Measurements from ENCODE around the gene MUSTN1. TPM values are rescaled to one million over a fixed set of nuclear protein-coding genes. Genes with fewer than 3 reads are reported as not detected.

MUSTN1 gene
- total RNA-seq, result 1 to 10 TPM in 1 of 2 donors, under 1 TPM in 1; 0.51 to 3.6 TPM

DNA sequence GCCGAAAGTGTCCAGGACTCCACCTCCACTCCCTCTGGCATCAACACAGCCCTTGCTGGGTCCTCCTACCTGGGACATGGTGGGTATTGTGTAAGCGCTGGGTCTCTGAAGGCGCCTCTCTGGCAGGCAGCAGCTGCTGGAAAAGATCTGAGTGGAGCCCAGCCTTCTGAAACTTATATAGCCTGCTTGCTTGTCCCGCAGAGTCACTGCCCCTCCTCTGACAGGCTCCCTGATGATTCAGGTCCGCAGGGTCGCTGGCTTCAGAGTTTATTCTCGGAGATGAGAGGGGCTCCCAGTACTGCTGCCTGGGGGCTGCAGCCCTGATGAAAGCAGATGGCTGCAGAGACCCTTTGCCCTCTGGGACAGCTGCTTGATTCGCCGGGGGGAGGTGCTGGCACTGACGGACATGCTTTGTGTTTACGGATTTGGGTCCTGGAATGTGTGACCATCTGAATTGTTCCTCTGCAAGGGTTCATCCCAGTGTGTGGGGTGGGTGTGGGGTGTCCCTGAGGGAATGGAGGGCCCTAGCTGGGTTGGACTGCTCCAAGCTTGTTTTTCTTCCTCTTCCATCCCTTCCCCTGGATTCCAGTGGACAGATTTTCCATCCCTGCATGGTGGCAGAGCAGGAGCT is at the start of gene MUSTN1:
Gene MUSTN1 (minus strand): TSS at position 149 of the 631 bp plus-strand sequence. CDS start 71 bp downstream, at position 78.
- Mint-ChIP-seq H3K9me3 (no peaks in the 10 kb centered on the region), H3K36me3 (no peaks in the 10 kb centered on the region), H3K27ac (peak within 1 kb of the TSS in 1 of 2 donors; percentile 82)
- no peak for ATAC-seq
- DNase-seq (ENCODE audit: low spot score in 2 of 2), result no peak

DNA sequence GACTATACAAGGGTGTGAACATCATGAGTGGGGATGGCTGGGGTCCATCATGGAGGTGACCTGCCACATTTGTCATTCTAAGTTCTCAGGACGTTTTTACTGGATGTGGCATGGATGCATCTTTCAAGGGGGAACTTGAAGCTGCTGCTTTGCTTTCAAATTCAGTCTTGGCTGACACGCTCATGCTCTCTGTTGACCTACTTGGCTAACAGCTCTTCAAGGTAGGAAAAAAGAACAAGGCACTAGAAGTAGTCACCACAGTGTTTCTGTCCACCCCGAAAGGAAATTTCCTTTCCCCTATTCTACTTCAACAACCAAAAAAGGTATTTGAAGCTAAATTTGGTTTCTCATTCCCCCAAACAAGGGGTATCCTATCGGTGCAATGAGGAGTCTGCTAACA is 47.6 kb upstream of the MUSTN1 start:
- DNase-seq (ENCODE audit: low spot score in 2 of 2) (no peak), ATAC-seq (no peak)
- peaks cover 0 to 11% of the 10 kb centered on the region in 2 donors for H3K9me3 Mint-ChIP-seq
- no peak overlapping the region for H3K27ac Mint-ChIP-seq
- H3K36me3 Mint-ChIP-seq, result peaks cover 15 to 37% of the 10 kb centered on the region in 2 donors

DNA sequence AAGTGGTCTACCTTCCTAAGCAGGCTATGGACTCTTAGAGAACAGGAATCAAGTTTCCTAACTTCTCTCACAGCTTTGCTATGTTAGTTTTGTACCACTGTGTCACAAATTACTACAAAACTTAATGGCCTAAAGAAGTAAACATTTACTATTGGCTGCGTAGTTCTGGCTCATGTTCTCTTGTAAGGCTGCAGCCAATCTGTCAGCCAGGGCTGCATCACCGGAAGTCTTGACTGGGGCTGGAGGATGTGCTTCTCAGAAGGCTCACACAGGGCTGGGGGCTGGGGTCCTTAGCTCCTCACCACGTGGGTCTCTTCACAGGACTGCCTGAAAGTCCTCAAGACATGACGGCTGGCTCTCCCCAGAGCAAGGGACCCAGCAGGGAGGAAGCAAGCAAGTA is 47.1 kb upstream of the MUSTN1 start:
- H3K9me3 Mint-ChIP-seq, result peaks cover 0 to 11% of the 10 kb centered on the region in 2 donors

DNA sequence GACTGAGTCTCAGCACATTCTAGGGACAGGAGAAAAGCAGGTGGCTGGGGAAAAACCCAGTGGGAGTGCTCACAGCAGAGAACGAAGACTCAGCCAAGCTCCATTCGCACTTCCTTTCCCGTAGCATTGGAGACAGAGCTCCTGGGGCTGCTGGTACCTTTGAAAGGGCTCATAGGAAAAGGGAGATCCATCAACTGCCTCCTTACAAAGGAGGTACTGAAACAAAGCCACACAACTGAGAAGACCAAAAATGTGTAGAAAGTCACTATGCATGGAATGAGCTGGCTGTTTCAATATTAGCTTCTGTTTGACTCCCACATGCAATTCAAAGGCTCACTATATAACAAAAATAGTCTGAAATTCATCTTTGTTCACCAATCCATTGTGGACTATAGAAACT is 45.7 kb upstream of the MUSTN1 start:
- Mint-ChIP-seq H3K27ac (peak overlapping the region in 1 of 2 donors; percentile 34), H3K9me3 (peaks cover 0 to 7% of the 10 kb centered on the region in 2 donors)
- peak; percentile 83 to 90 for ATAC-seq

More for the DNA sequence above, 47.1 kb upstream of the MUSTN1 start:
- Mint-ChIP-seq H3K27ac (no peak overlapping the region), H3K36me3 (peaks cover 15 to 37% of the 10 kb centered on the region in 2 donors)
- DNase-seq (ENCODE audit: low spot score in 2 of 2) (no peak), ATAC-seq (no peak)

DNA sequence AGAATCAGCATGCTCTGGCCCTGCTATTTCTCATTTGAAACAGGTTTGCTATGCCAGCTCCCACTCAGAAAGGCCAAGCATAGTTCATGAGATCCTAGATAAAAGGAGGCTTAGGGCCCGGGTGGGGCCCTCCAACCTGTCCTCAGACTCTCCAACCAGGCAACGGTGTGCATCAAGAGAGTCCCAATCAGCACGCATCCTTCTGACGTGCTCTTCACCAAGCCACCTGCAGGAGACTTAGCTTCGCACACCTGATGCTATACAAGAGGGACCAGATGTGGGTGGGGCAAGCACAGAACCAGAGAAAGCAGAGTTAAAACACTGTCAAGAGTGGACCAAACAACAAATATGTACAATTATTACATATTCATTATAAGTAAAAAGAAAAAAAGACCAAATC is 45.2 kb upstream of the MUSTN1 start:
- H3K27ac Mint-ChIP-seq, result no peak overlapping the region
- H3K9me3 Mint-ChIP-seq, result peaks cover 0 to 2% of the 10 kb centered on the region in 2 donors
- DNase-seq (ENCODE audit: low spot score in 2 of 2) (no peak), ATAC-seq (peak in 1 of 2 donors; percentile 46)
- H3K36me3 Mint-ChIP-seq, result peaks cover 4 to 20% of the 10 kb centered on the region in 2 donors

More for the DNA sequence above, 45.7 kb upstream of the MUSTN1 start:
- H3K36me3 Mint-ChIP-seq, result peaks cover 8 to 24% of the 10 kb centered on the region in 2 donors
- DNase-seq (ENCODE audit: low spot score in 2 of 2), result no peak

DNA sequence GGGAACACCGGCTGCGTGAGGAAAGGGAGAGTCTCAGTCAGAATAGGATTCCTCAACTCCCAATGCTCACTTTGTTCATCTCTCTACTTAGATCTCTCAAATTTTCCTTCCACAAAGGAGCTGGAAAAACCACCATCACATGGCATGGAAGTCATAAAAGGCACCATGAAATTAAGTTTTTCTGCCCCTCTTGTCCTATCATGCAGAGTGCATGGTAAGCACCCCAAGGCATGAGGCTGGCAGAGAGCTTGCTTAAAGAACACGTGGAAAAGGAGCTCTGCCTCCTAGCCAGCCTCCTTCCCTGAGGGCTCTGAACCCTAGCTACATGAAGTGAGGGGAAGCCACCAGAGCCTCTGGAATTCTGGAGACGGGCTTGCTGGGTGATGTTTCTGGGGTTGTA is 44.8 kb upstream of the MUSTN1 start:
- ATAC-seq (no peak), DNase-seq (ENCODE audit: low spot score in 2 of 2) (no peak)
- H3K36me3 Mint-ChIP-seq, result peaks cover 0 to 15% of the 10 kb centered on the region in 2 donors
- no peaks in the 10 kb centered on the region for H3K9me3 Mint-ChIP-seq
- H3K27ac Mint-ChIP-seq, result no peak overlapping the region

DNA sequence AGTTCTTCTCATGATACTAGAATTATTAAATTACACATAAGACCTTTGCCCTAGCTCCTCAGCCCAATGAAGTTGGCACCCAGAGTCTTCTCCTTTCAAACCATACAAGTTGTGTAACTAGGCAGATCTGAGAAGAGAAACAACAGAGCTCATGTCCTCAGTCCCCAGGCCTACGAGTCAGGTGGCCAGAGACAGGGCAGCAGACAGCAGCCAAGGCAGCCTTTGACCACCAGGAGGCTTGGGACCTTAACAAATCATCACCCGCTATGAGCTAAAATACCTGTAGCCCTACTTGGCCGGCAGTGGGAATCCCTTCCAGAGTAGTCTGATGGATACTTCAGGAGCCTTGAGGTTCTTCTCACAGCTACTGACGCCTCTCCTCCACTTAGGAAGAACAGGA is 44.3 kb upstream of the MUSTN1 start:
- H3K36me3 Mint-ChIP-seq, result peaks cover 0 to 10% of the 10 kb centered on the region in 2 donors
- H3K9me3 Mint-ChIP-seq, result no peaks in the 10 kb centered on the region
- H3K27ac Mint-ChIP-seq, result no peak overlapping the region
- ATAC-seq (no peak), DNase-seq (ENCODE audit: low spot score in 2 of 2) (no peak)

DNA sequence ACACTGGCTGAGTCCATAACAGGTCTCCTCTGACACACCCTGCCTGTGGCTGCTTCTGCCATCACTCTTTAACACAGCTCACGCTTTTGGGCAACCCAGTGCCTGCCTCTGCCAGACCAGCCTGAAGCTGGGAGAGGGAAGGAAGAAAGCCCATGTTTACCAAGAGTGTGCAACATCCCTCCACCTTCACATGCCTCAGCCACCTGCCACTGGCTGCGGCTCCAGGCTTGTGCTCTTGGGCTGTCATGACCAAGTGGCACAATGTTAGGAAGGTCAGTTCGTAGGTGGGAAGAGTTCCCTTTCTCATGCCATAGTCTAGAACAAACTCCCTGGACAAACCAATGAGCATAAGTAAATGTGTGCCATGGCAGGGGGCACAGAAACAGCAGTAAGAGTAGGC is 42.3 kb upstream of the MUSTN1 start:
- ATAC-seq (no peak), DNase-seq (ENCODE audit: low spot score in 2 of 2) (no peak)
- H3K9me3 Mint-ChIP-seq, result no peaks in the 10 kb centered on the region
- H3K27ac Mint-ChIP-seq, result no peak overlapping the region
- peaks cover 0 to 7% of the 10 kb centered on the region in 2 donors for H3K36me3 Mint-ChIP-seq

DNA sequence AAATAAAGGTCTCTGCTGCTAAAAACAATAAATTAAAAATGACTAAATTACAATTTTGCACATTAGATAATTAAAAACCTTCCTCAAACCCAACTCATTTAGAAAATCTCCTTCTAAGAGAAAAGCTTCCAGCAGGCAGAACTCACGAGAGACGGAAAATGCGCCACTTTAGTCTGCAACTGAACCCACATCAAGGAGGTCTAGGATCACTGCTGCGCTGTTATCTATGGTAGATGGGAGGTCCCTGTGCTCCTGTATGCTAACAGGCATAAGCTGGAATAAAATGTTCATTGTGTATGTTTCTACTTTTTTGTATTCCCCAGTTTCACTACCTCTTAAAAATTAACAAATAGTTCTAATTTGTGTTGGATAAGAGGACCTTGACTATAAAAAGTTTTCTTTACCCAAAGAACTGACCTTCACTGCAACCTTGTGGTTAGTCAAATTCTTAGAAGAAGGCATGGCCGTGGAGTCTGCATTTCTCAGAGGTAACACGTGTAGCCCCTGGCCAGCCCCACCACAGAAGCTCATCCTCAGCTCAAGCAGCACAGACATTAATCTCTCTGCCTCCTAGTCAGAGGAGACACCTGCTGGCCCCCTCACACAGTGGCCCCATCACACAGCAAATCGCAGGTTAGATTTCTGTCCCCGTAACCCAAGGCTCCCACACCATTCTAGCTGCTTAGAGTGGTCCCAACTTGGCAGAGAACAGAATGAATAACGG is 40.2 kb upstream of the MUSTN1 start:
- peaks cover 0 to 7% of the 10 kb centered on the region in 2 donors for H3K36me3 Mint-ChIP-seq
- no peak for DNase-seq (ENCODE audit: low spot score in 2 of 2)
- peak; percentile 39 to 61 for ATAC-seq
- peak overlapping the region in 1 of 2 donors; percentile 75 for H3K27ac Mint-ChIP-seq
- no peaks in the 10 kb centered on the region for H3K9me3 Mint-ChIP-seq

DNA sequence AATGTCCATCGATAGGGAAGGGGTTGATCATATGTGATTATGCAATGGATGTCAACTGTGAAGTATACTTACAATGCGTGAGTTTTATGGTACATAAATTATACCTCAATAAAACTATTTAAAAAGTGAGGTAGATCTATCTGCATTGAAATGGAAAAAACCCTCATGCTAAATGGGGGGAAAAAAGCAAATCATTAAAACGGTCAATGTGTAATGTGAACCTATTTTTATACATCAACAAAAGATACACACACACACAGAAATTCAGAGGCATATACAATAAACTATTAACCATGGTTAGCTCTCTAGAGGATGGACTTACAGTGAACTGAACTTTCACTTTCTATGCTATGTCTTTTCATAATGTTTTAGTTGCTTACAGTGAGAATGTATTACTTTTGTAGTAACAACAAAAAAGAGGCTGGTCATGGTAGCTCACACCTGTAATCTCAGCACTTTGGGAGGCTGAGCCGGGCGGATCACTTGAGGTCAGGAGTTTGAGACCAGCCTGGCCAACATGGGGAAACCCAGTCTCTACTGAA is 39.4 kb upstream of the MUSTN1 start:
- Mint-ChIP-seq H3K27ac (peak overlapping the region in 1 of 2 donors; percentile 47), H3K36me3 (peaks cover 0 to 7% of the 10 kb centered on the region in 2 donors), H3K9me3 (no peaks in the 10 kb centered on the region)
- ATAC-seq, result no peak
- no peak for DNase-seq (ENCODE audit: low spot score in 2 of 2)

DNA sequence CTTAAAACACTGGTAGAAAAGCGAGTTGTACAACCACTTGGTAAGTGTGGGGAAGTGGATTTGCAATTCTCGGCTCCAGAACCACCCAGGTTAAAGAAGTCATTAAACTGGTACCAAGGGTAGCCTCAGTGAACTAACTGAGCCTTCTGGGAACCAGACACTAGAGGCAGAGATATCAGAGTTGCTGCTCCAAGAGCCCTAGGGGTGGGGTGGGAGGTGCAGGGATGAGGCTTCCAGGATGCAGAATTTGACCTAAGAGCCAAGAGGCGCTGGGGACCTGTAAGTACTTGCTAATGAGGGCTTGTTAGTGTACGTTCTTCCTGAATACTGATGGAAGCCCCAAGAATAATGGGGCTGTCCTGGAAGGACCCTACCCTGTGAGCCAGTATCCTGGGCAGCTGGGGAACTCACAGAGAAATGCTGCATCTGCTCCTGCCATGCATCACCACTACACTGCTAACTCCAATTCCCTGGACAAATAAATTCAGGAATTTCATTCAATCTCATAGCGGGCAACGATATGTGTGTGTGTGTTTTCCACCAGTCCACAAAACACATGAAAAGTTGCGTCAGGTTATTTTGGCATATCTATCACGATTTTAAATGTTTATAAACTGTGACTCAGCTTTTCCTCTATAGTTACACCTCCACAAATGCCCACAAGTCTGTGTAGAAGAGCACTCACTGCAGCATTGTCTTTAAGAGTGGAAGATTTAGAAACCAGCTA is 38.8 kb upstream of the MUSTN1 start:
- no peak for DNase-seq (ENCODE audit: low spot score in 2 of 2)
- ATAC-seq, result peak in 1 of 2 donors; percentile 65
- Mint-ChIP-seq H3K27ac (peak overlapping the region in 1 of 2 donors; percentile 59), H3K9me3 (no peaks in the 10 kb centered on the region), H3K36me3 (peaks cover 0 to under 1% of the 10 kb centered on the region in 2 donors)

DNA sequence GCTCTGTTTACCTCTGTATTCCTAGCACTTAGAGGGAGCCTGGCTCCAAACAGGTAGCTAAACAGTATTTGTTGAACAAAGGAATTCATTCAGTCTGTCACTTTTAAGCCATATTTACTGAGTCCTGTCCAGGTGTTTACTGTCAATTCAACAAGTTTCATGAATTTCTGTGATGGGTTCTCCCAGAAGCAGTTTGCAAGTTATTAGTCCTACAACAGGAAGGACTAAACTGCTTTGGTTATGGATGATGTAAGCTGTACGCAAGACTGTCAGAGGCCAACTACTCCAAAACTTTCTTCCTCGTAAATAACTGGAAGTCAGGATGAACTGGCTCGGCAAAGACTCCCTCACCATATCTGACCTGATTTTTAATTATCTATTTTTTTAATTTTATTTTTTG is 37.4 kb upstream of the MUSTN1 start:
- ATAC-seq (no peak), DNase-seq (ENCODE audit: low spot score in 2 of 2) (no peak)
- Mint-ChIP-seq H3K9me3 (no peaks in the 10 kb centered on the region), H3K27ac (peak overlapping the region in 1 of 2 donors; percentile 2), H3K36me3 (peaks cover 4 to 5% of the 10 kb centered on the region in 2 donors)

DNA sequence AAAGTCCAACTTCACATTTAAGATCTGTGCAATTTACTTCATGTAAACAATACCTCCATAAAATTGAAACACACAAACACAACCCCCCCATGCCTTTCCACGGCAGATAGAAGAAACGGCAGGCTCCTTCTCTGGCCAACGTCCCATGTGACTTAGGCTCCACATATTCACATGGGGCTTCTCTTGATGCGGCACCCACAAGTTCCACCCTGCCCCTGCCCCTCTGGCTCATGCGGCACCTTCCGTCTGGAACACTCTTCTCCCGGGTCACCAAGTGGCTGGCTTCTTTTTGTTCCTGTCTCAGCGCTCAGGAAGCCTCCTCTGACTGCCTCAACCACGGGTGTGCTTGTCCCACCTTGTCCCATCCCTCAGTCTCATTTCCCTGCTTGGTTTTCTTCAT is 36.9 kb upstream of the MUSTN1 start:
- Mint-ChIP-seq H3K9me3 (no peaks in the 10 kb centered on the region), H3K36me3 (peaks cover 4 to 6% of the 10 kb centered on the region in 2 donors), H3K27ac (peak overlapping the region; percentile 2 to 61)
- no peak for ATAC-seq
- no peak for DNase-seq (ENCODE audit: low spot score in 2 of 2)

DNA sequence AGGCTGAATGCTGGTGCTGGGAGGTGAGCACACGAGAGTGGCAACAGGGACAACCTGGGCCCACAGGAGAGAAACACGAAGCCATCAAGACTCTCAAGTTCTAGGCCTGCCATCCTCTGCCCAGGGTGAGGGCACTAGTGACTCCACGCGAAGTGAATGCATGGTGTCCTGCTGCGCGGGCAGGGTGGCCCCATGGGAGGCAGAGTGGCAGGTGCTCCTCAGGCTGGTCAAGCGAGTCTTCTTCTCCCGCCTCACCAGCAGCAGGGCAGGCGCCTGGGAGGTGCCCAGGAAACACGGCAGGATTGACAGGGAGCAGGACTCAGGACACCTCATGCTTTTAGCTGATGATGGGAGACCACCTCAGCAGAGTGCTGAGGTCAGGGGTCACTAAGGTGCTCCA is 35.7 kb upstream of the MUSTN1 start:
- Mint-ChIP-seq H3K36me3 (peaks cover 15 to 19% of the 10 kb centered on the region in 2 donors), H3K9me3 (peaks cover 7 to 11% of the 10 kb centered on the region in 2 donors), H3K27ac (no peak overlapping the region)
- no peak for DNase-seq (ENCODE audit: low spot score in 2 of 2)
- ATAC-seq, result no peak

DNA sequence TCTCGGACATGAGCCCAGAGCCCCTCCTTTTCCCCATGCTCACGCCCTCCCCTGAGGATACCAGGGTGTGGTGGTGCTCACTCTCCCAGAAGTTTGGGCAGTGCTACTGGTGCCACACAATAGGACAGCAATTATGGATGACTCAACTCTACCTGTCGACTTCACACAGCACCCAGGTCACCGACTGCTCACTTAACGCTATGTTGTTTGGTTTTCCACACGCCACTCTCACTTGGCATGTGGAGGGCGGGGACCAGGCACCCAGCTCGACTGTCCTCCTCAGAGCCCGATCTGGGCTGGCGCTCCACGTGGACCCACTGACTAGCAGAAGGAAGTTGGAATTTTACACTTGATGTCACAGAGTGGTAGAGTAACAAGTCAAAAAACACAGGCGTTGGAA is 31.6 kb upstream of the MUSTN1 start:
- H3K36me3 Mint-ChIP-seq, result peaks cover 15 to 49% of the 10 kb centered on the region in 2 donors
- peaks cover 7 to 25% of the 10 kb centered on the region in 2 donors for H3K9me3 Mint-ChIP-seq
- no peak overlapping the region for H3K27ac Mint-ChIP-seq
- ATAC-seq (no peak), DNase-seq (ENCODE audit: low spot score in 2 of 2) (no peak)

DNA sequence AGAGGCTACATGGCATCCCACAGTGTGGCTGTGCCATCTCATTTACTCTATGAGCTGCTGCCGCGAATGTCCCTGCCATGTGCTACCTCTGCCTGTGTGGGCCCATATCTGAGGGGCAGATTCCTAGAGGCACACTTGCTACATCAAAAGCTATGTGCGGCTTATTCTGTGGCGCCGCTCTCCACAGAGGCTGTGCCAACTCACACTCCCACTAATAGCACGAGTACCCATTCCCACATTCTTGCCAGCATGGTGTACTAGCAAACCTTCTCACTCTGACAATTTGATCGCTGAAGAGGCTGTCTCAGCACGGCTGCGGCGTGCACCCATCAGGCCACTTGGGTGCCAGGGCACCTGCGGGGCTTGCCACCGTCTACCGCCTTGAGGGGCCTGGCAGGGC is 31.2 kb upstream of the MUSTN1 start:
- DNase-seq (ENCODE audit: low spot score in 2 of 2) (no peak), ATAC-seq (no peak)
- Mint-ChIP-seq H3K27ac (no peak overlapping the region), H3K36me3 (peaks cover 15 to 49% of the 10 kb centered on the region in 2 donors), H3K9me3 (peaks cover 7 to 25% of the 10 kb centered on the region in 2 donors)

DNA sequence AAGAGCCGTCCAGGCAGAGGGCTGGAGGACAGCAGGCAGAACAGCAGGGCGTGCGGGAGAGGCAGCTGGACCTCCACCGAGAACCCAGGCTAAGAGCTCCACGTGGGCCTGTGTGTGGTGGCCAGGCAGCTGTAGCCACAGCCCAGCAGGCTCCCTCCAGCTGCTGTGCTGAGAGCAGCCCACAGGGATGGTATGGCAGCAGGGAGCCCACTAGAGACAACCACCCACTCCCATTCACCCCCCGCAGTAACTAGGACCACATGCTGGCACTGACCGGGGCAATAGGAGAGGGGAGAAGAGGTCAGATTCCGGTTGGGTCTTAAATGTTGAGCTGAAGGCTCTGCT is 25.6 kb upstream of the MUSTN1 start:
- H3K9me3 Mint-ChIP-seq, result peaks cover 0 to 14% of the 10 kb centered on the region in 2 donors
- DNase-seq (ENCODE audit: low spot score in 2 of 2) (no peak), ATAC-seq (no peak)
- H3K27ac Mint-ChIP-seq, result peak overlapping the region; percentile 7 to 11
- H3K36me3 Mint-ChIP-seq, result peaks cover 0 to 29% of the 10 kb centered on the region in 2 donors
